Gastroesophageal sphincter (tissue), 3 donors: ENCODE results near the gene GSG1L.

ENCODE experiments used
- POLR2AphosphoS5 ChIP-seq: sonication (generic); formaldehyde crosslinking; IDR thresholded peaks from one replicate; pipeline ENCODE4 v1.6.1; 2017; ENCODE audit warnings: antibody characterized with exemption
- TF ChIP-seq, protein P1 (sequence below), 4 experiments: fragments of 200-600 bp in 2 of 4; fragments of 450-650 bp in 2 of 4; sonication (generic) in 1 of 4; IDR thresholded peaks; one replicate each; pipeline ENCODE4 v1.5.1; 2017 to 2019; ENCODE audit warnings: antibody characterized with exemption in 4 of 4, mild to moderate bottlenecking in 2 of 4, moderate library complexity in 2 of 4

DNA sequence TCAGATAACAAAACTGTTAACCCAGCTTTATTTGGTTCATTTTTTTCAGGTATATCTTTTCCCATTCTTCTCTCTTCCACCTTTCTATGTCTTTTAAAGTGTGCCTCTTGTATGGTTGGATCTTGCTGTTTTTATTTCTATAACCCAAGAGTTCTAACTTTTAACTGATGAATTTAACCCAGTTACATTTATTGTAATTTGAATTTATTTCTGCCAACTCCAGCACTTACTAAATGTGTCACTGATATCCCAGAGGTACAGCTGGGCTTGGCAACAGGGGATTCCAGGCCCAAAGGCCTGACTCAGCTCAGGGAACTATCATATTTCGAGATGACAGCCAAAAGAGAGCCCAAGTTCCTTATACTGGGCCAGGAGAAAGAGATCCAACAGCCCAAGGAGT is 200.1 kb downstream of the GSG1L start:
- TF ChIP-seq, protein P1, sequence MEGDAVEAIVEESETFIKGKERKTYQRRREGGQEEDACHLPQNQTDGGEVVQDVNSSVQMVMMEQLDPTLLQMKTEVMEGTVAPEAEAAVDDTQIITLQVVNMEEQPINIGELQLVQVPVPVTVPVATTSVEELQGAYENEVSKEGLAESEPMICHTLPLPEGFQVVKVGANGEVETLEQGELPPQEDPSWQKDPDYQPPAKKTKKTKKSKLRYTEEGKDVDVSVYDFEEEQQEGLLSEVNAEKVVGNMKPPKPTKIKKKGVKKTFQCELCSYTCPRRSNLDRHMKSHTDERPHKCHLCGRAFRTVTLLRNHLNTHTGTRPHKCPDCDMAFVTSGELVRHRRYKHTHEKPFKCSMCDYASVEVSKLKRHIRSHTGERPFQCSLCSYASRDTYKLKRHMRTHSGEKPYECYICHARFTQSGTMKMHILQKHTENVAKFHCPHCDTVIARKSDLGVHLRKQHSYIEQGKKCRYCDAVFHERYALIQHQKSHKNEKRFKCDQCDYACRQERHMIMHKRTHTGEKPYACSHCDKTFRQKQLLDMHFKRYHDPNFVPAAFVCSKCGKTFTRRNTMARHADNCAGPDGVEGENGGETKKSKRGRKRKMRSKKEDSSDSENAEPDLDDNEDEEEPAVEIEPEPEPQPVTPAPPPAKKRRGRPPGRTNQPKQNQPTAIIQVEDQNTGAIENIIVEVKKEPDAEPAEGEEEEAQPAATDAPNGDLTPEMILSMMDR (IDR thresholded peaks at IDR 0.05): no peak
- no peak for TF ChIP-seq POLR2AphosphoS5
